ENCODE results near the gene ADGRF4.

The ADGRF4 gene

DNA sequence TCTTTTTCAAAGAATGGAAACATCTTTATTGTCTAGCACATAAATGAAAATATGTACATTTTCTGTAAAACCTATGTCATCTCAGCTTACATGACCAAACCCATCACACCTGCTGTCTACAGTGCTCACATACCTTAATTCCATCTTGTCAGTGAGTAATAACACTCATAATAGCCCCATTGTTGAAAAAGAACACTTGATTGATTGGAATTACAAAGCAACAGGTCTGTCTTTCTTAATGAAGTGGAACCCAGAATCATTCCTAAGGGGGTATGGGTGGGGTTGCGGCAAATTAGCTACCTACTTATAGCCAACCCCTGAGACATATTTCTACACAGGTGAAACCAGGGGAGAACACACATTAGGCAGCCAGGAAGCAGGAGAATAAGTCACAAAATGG, 20.2 kb downstream of the ADGRF4 start:
- H3F3A ChIP-seq (ENCODE audit: control insufficient read depth, insufficient read depth), result no peaks in the 10 kb centered on the region
- H3K4me1 ChIP-seq (ENCODE audit: control insufficient read depth, low read length), result no peaks in the 10 kb centered on the region
- no peak overlapping the region for H3K4me3 ChIP-seq (ENCODE audit: low read length)
- no peaks in the 10 kb centered on the region for H4K20me1 ChIP-seq (ENCODE audit: control insufficient read depth, insufficient read depth, low read depth, low read length)
- no peak overlapping the region for H3K4me2 ChIP-seq (ENCODE audit: low read length)
- no peak overlapping the region for H3K27ac ChIP-seq (ENCODE audit: low read depth, low read length)
- H3K79me2 ChIP-seq (ENCODE audit: control insufficient read depth, low read length), result no peaks in the 10 kb centered on the region
- TF ChIP-seq, protein P1, sequence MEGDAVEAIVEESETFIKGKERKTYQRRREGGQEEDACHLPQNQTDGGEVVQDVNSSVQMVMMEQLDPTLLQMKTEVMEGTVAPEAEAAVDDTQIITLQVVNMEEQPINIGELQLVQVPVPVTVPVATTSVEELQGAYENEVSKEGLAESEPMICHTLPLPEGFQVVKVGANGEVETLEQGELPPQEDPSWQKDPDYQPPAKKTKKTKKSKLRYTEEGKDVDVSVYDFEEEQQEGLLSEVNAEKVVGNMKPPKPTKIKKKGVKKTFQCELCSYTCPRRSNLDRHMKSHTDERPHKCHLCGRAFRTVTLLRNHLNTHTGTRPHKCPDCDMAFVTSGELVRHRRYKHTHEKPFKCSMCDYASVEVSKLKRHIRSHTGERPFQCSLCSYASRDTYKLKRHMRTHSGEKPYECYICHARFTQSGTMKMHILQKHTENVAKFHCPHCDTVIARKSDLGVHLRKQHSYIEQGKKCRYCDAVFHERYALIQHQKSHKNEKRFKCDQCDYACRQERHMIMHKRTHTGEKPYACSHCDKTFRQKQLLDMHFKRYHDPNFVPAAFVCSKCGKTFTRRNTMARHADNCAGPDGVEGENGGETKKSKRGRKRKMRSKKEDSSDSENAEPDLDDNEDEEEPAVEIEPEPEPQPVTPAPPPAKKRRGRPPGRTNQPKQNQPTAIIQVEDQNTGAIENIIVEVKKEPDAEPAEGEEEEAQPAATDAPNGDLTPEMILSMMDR (IDR thresholded peaks at IDR 0.05; ENCODE audit: low read depth, low read length, poor library complexity, severe bottlenecking), result no peak
- no peak for TF ChIP-seq EZH2phosphoT487 (IDR thresholded peaks at IDR 0.05; ENCODE audit: borderline replicate concordance, low read length)
- no peaks in the 10 kb centered on the region for H3K9me2 ChIP-seq (replicated peaks; ENCODE audit: control insufficient read depth, low read length)
- no peaks in the 10 kb centered on the region for H3K27me3 ChIP-seq (ENCODE audit: control insufficient read depth, low read length)
- no peaks in the 10 kb centered on the region for H3K36me3 ChIP-seq (ENCODE audit: control insufficient read depth, low read length)
- H3K9me3 ChIP-seq (ENCODE audit: control insufficient read depth, insufficient read depth, low read length), result no peaks in the 10 kb centered on the region

GRCh38 chr6:47721189-47721588, 22.8 kb downstream of the ADGRF4 start:
- H3K4me1 ChIP-seq (ENCODE audit: control insufficient read depth, low read length), result no peaks in the 10 kb centered on the region
- H3K4me3 ChIP-seq (ENCODE audit: low read length), result no peak overlapping the region
- H3K79me2 ChIP-seq (ENCODE audit: control insufficient read depth, low read length), result no peaks in the 10 kb centered on the region
- H3F3A ChIP-seq (ENCODE audit: control insufficient read depth, insufficient read depth), result no peaks in the 10 kb centered on the region
- H3K9me2 ChIP-seq (replicated peaks; ENCODE audit: control insufficient read depth, low read length), result no peaks in the 10 kb centered on the region
- no peaks in the 10 kb centered on the region for H4K20me1 ChIP-seq (ENCODE audit: control insufficient read depth, insufficient read depth, low read depth, low read length)
- no peaks in the 10 kb centered on the region for H3K36me3 ChIP-seq (ENCODE audit: control insufficient read depth, low read length)
- no peak for TF ChIP-seq EZH2phosphoT487 (IDR thresholded peaks at IDR 0.05; ENCODE audit: borderline replicate concordance, low read length)
- TF ChIP-seq, protein P1 (IDR thresholded peaks at IDR 0.05; ENCODE audit: low read depth, low read length, poor library complexity, severe bottlenecking), result no peak
- H3K4me2 ChIP-seq (ENCODE audit: low read length), result no peak overlapping the region
- no peaks in the 10 kb centered on the region for H3K9me3 ChIP-seq (ENCODE audit: control insufficient read depth, insufficient read depth, low read length)
- H3K27me3 ChIP-seq (ENCODE audit: control insufficient read depth, low read length), result no peaks in the 10 kb centered on the region
- no peak overlapping the region for H3K27ac ChIP-seq (ENCODE audit: low read depth, low read length)

DNA sequence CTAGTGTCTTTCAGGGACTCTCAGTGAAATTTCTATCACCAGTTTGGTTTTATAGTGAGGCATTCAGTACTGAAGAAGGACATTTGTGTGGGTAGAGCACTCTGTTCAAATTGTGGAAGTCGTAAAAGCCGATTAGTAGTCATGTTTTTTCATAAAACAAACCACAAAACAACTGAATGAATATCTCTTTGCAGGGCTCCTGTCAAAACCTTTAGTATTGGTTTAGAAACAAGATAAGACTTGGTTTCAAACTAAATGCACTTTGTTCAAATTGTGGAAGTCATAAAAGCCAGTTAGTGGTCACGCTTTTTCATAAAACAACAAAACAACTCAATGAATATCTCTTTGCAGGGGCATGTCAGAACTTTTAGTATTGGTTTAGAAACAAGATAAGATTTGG, 23.8 kb downstream of the ADGRF4 start:
- no peaks in the 10 kb centered on the region for H3K79me2 ChIP-seq (ENCODE audit: control insufficient read depth, low read length)
- H3F3A ChIP-seq (ENCODE audit: control insufficient read depth, insufficient read depth), result no peaks in the 10 kb centered on the region
- H3K9me2 ChIP-seq (replicated peaks; ENCODE audit: control insufficient read depth, low read length), result no peaks in the 10 kb centered on the region
- no peaks in the 10 kb centered on the region for H3K27me3 ChIP-seq (ENCODE audit: control insufficient read depth, low read length)
- no peak overlapping the region for H3K27ac ChIP-seq (ENCODE audit: low read depth, low read length)
- H3K9me3 ChIP-seq (ENCODE audit: control insufficient read depth, insufficient read depth, low read length), result no peaks in the 10 kb centered on the region
- H3K4me1 ChIP-seq (ENCODE audit: control insufficient read depth, low read length), result no peaks in the 10 kb centered on the region
- H3K4me3 ChIP-seq (ENCODE audit: low read length), result no peak overlapping the region
- no peaks in the 10 kb centered on the region for H4K20me1 ChIP-seq (ENCODE audit: control insufficient read depth, insufficient read depth, low read depth, low read length)
- H3K36me3 ChIP-seq (ENCODE audit: control insufficient read depth, low read length), result no peaks in the 10 kb centered on the region
- TF ChIP-seq EZH2phosphoT487 (IDR thresholded peaks at IDR 0.05; ENCODE audit: borderline replicate concordance, low read length), result no peak
- TF ChIP-seq, protein P1 (IDR thresholded peaks at IDR 0.05; ENCODE audit: low read depth, low read length, poor library complexity, severe bottlenecking), result no peak
- H3K4me2 ChIP-seq (ENCODE audit: low read length), result no peak overlapping the region

GRCh38 chr6:47724300-47724699, 25.9 kb downstream of the ADGRF4 start:
- H3F3A ChIP-seq (ENCODE audit: control insufficient read depth, insufficient read depth), result no peaks in the 10 kb centered on the region
- no peaks in the 10 kb centered on the region for H4K20me1 ChIP-seq (ENCODE audit: control insufficient read depth, insufficient read depth, low read depth, low read length)
- no peak overlapping the region for H3K4me2 ChIP-seq (ENCODE audit: low read length)
- TF ChIP-seq, protein P1 (IDR thresholded peaks at IDR 0.05; ENCODE audit: low read depth, low read length, poor library complexity, severe bottlenecking), result no peak
- no peak for TF ChIP-seq EZH2phosphoT487 (IDR thresholded peaks at IDR 0.05; ENCODE audit: borderline replicate concordance, low read length)
- H3K4me3 ChIP-seq (ENCODE audit: low read length), result no peak overlapping the region
- H3K27ac ChIP-seq (ENCODE audit: low read depth, low read length), result no peak overlapping the region
- H3K4me1 ChIP-seq (ENCODE audit: control insufficient read depth, low read length), result no peaks in the 10 kb centered on the region
- no peaks in the 10 kb centered on the region for H3K9me2 ChIP-seq (replicated peaks; ENCODE audit: control insufficient read depth, low read length)
- no peaks in the 10 kb centered on the region for H3K79me2 ChIP-seq (ENCODE audit: control insufficient read depth, low read length)
- H3K9me3 ChIP-seq (ENCODE audit: control insufficient read depth, insufficient read depth, low read length), result no peaks in the 10 kb centered on the region
- no peaks in the 10 kb centered on the region for H3K27me3 ChIP-seq (ENCODE audit: control insufficient read depth, low read length)
- H3K36me3 ChIP-seq (ENCODE audit: control insufficient read depth, low read length), result no peaks in the 10 kb centered on the region
